Natural killer cell (primary cell): Measurements from ENCODE around the gene TRHDE. TPM values are rescaled to one million over a fixed set of nuclear protein-coding genes. Genes with fewer than 3 reads are reported as not detected.

ENCODE experiments used
- ATAC-seq, 3 donors: fragments of 150-1000 bp in 2 of 3; fragments of 200-7000 bp in 1 of 3; cut with Tn5 transposase; 1 replicate in 1 of 3; 2 replicates in 2 of 3; pipeline ENCODE4 v1.10.0; 2021; ENCODE audit warnings: mild to moderate bottlenecking in 2 of 3, moderate library complexity in 2 of 3
- DNase-seq, 2 donors: peaks; one replicate each; pipeline versions ENCODE4 v3.0.0 to v3.0.0-alpha.2; 2013 to 2021; ENCODE audit warnings: mixed read lengths in 1 of 2
- H3K27ac ChIP-seq: one replicate; pipeline ENCODE4 v1.5.1; 2013; ENCODE audit warnings: mild to moderate bottlenecking, low read length
- H3K27me3 ChIP-seq: one replicate; pipeline ENCODE4 v1.6.1; 2013; ENCODE audit warnings: low read length; ENCODE audit not compliant: control insufficient read depth, insufficient read depth
- H3K36me3 ChIP-seq: one replicate; pipeline ENCODE4 v1.6.1; 2013; ENCODE audit warnings: low read length; ENCODE audit not compliant: control insufficient read depth, insufficient read depth
- H3K4me1 ChIP-seq: one replicate; pipeline ENCODE4 v1.6.1; 2013; ENCODE audit warnings: low read length; ENCODE audit not compliant: control insufficient read depth, insufficient read depth
- H3K4me3 ChIP-seq: one replicate; pipeline ENCODE4 v1.5.1; 2013; ENCODE audit warnings: low read length
- H3K9me3 ChIP-seq: one replicate; pipeline ENCODE4 v1.6.1; 2013; ENCODE audit warnings: low read length; ENCODE audit not compliant: control insufficient read depth, insufficient read depth
- H3K27ac Mint-ChIP-seq, 2 donors: one replicate each; pipeline ENCODE4 v1.8.0; 2022; ENCODE audit warnings: mild to moderate bottlenecking in 2 of 2, mixed read lengths in 2 of 2, moderate library complexity in 1 of 2
- H3K27me3 Mint-ChIP-seq, 2 donors: one replicate each; pipeline ENCODE4 v1.8.0; 2022; ENCODE audit warnings: low read depth in 2 of 2, mixed read lengths in 2 of 2
- H3K36me3 Mint-ChIP-seq: one replicate; pipeline ENCODE4 v1.8.0; 2022; ENCODE audit warnings: mixed read lengths
- H3K4me1 Mint-ChIP-seq, 2 donors: one replicate each; pipeline ENCODE4 v1.8.0; 2022; ENCODE audit warnings: mixed read lengths in 2 of 2
- H3K4me3 Mint-ChIP-seq: one replicate; pipeline ENCODE4 v1.8.0; 2022; ENCODE audit warnings: mild to moderate bottlenecking, moderate library complexity, mixed read lengths
- H3K9me3 Mint-ChIP-seq, 2 donors: one replicate each; pipeline ENCODE4 v1.8.0; 2022; ENCODE audit warnings: mixed read lengths in 2 of 2
- CTCF ChIP-seq: fragments of 200-600 bp; IDR thresholded peaks from one replicate; pipeline ENCODE4 v1.8.0; 2022; ENCODE audit warnings: antibody characterized with exemption
- WGBS: methylation state at CpG from one replicate; pipeline ENCODE4 v1.1.7; 2013; ENCODE audit warnings: missing lambda C conversion rate; ENCODE audit not compliant: insufficient coverage; 5-methylcytosine and 5-hydroxymethylcytosine counted together
- intact Hi-C: fragments of 100-400 bp; cut with micrococcal nuclease; formaldehyde crosslinking; loops from one replicate; pipeline ENCODE4 v1.14.2; 2022
- total RNA-seq, 4 donors: library from RNA; stranded (reverse); fragments of 120-200 nt in 1 of 4; gene quantifications; one replicate each; pipeline versions ENCODE4 v1.2.3 to v1.2.4, GENCODE V29; 2013 to 2022

TRHDE gene
- total RNA-seq, 3 donors from 2014 or later (not counting 1 experiment from before 2014, with no cell fraction given), result 0.33 TPM; not detected in 2

GRCh38 chr12:72368298-72368697, 96.1 kb downstream of the TRHDE start:
- H3K9me3 ChIP-seq, result no peaks in the 10 kb centered on the region
- no peak overlapping the region for H3K27ac Mint-ChIP-seq
- H3K27me3 ChIP-seq, result no peaks in the 10 kb centered on the region
- TF ChIP-seq CTCF, result no peak
- peaks cover 4 to 5% of the 10 kb centered on the region in 2 donors for H3K9me3 Mint-ChIP-seq
- no peaks in the 10 kb centered on the region for H3K36me3 Mint-ChIP-seq
- no peaks in the 10 kb centered on the region for H3K27me3 Mint-ChIP-seq
- intact Hi-C loops, result no loop called here
- no peak overlapping the region for H3K4me3 Mint-ChIP-seq
- H3K27ac ChIP-seq, result no peak overlapping the region
- no peak for ATAC-seq
- H3K4me1 ChIP-seq, result no peaks in the 10 kb centered on the region
- no peak for DNase-seq
- H3K4me1 Mint-ChIP-seq, result no peaks in the 10 kb centered on the region
- 100% methylated on average over 1 of the region's 1 CpG for WGBS
- H3K36me3 ChIP-seq, result no peaks in the 10 kb centered on the region
- no peak overlapping the region for H3K4me3 ChIP-seq

GRCh38 chr12:72368719-72369422, 96.7 kb downstream of the TRHDE start:
- Mint-ChIP-seq H3K9me3 (peaks cover 4 to 5% of the 10 kb centered on the region in 2 donors), H3K36me3 (no peaks in the 10 kb centered on the region), H3K27me3 (no peaks in the 10 kb centered on the region), H3K4me1 (no peaks in the 10 kb centered on the region), H3K4me3 (no peak overlapping the region), H3K27ac (no peak overlapping the region)
- H3K27me3 ChIP-seq, result no peaks in the 10 kb centered on the region
- H3K27ac ChIP-seq, result no peak overlapping the region
- no peak for DNase-seq
- no peaks in the 10 kb centered on the region for H3K4me1 ChIP-seq
- intact Hi-C loops, result no loop called here
- no peaks in the 10 kb centered on the region for H3K9me3 ChIP-seq
- no peaks in the 10 kb centered on the region for H3K36me3 ChIP-seq
- H3K4me3 ChIP-seq, result no peak overlapping the region
- TF ChIP-seq CTCF, result no peak
- ATAC-seq, result no peak
- 97% methylated on average over 2 of the region's 3 CpGs for WGBS

GRCh38 chr12:72369423-72369959, 97.3 kb downstream of the TRHDE start:
- Mint-ChIP-seq H3K4me3 (no peak overlapping the region), H3K27me3 (no peaks in the 10 kb centered on the region), H3K4me1 (no peaks in the 10 kb centered on the region), H3K36me3 (no peaks in the 10 kb centered on the region), H3K9me3 (peaks cover 4 to 5% of the 10 kb centered on the region in 2 donors), H3K27ac (no peak overlapping the region)
- Histone ChIP-seq H3K27me3 (no peaks in the 10 kb centered on the region), H3K36me3 (no peaks in the 10 kb centered on the region), H3K27ac (no peak overlapping the region), H3K9me3 (no peaks in the 10 kb centered on the region), H3K4me1 (no peaks in the 10 kb centered on the region), H3K4me3 (no peak overlapping the region)
- DNase-seq (no peak), ATAC-seq (no peak)
- 92% methylated on average over 2 of the region's 4 CpGs for WGBS
- TF ChIP-seq CTCF, result no peak
- intact Hi-C loops, result no loop called here

GRCh38 chr12:72380441-72380840, 108.3 kb downstream of the TRHDE start:
- H3K4me3 Mint-ChIP-seq, result no peak overlapping the region
- no peak for ATAC-seq
- no peak overlapping the region for H3K27ac Mint-ChIP-seq
- peaks cover 17% of the 10 kb centered on the region in 2 donors for H3K9me3 Mint-ChIP-seq
- H3K9me3 ChIP-seq, result no peaks in the 10 kb centered on the region
- no peaks in the 10 kb centered on the region for H3K4me1 Mint-ChIP-seq
- H3K27me3 Mint-ChIP-seq, result no peaks in the 10 kb centered on the region
- no peaks in the 10 kb centered on the region for H3K4me1 ChIP-seq
- no peak for TF ChIP-seq CTCF
- 100% methylated on average over 1 of the region's 2 CpGs for WGBS
- no peak overlapping the region for H3K27ac ChIP-seq
- no peaks in the 10 kb centered on the region for H3K36me3 Mint-ChIP-seq
- H3K36me3 ChIP-seq, result no peaks in the 10 kb centered on the region
- intact Hi-C loops, result no loop called here
- no peak for DNase-seq
- no peaks in the 10 kb centered on the region for H3K27me3 ChIP-seq
- H3K4me3 ChIP-seq, result no peak overlapping the region
